Endothelial cell of umbilical vein (primary cell): Measurements from ENCODE around the gene FBXW9. TPM values are rescaled to one million over a fixed set of nuclear protein-coding genes. Genes with fewer than 3 reads are reported as not detected.
"Not testable (repeated sequence)": the region's sequence is repeated elsewhere in the genome, so short reads cannot be mapped to it uniquely, and the experiment has no call there.

Experiments used
- BruUV-seq: library from RNA; stranded (reverse); fragments of 400-500 nt; replicated peaks from 2 replicates; lab custom pipeline; 2021; lab: Mats Ljungman, UMichigan
- CTCF ChIA-PET: fragments of 300-600, 350-600 bp; sonication (Branson Sonifier 250); formaldehyde crosslinking; loops from one replicate; lab custom pipeline; 2021; ENCODE audit warnings: antibody characterized with exemption, inconsistent platforms; lab: Charles Lee
- POLR2A ChIA-PET: fragments of 300-600, 350-600 bp; sonication (Branson Sonifier 250); formaldehyde crosslinking; loops from one replicate; lab custom pipeline; 2021; ENCODE audit warnings: antibody characterized with exemption, inconsistent platforms; lab: Charles Lee
- DNase-seq: peaks from one replicate; pipeline ENCODE4 v3.0.0-alpha.2; 2011; ENCODE audit warnings: low read depth, low spot score
- FAIRE-seq: peaks from 2 replicates; lab custom pipeline; 2011; peaks lifted over from hg19 to GRCh38; lab: Jason Lieb, UNC
- H2AFZ ChIP-seq: 2 replicates; pipeline ENCODE4 v1.6.0; 2012; ENCODE audit warnings: low read depth, low read length, control low read depth, inconsistent platforms
- H3K27ac ChIP-seq: 2 replicates; pipeline ENCODE4 v1.5.1; 2011; ENCODE audit warnings: low read depth, mild to moderate bottlenecking, control low read depth, low read length, moderate library complexity; ENCODE audit not compliant: insufficient read depth
- H3K27me3 ChIP-seq, 2 experiments: 2 replicates each; pipeline versions ENCODE4 v1.6.0 to v1.6.1; 2011; ENCODE audit warnings: low read length in 2 of 2, mixed read lengths in 1 of 2; ENCODE audit not compliant: control insufficient read depth in 2 of 2, insufficient read depth in 2 of 2
- H3K36me3 ChIP-seq, 2 experiments: 2 replicates in 1 of 2; 3 replicates in 1 of 2; pipeline ENCODE4 v1.5.1; 2011; ENCODE audit warnings: low read length in 2 of 2, mild to moderate bottlenecking in 1 of 2, moderate library complexity in 1 of 2; ENCODE audit not compliant: control insufficient read depth in 2 of 2, insufficient read depth in 2 of 2; ENCODE audit errors: extremely low read depth in 1 of 2
- H3K4me1 ChIP-seq: 3 replicates; pipeline ENCODE4 v1.5.1; 2011; ENCODE audit warnings: mild to moderate bottlenecking, low read length; ENCODE audit not compliant: control insufficient read depth, insufficient read depth; ENCODE audit errors: extremely low read depth
- H3K4me2 ChIP-seq: 2 replicates; pipeline ENCODE4 v1.6.1; 2011; ENCODE audit warnings: low read length, control low read depth, mixed read lengths; ENCODE audit not compliant: insufficient read depth
- H3K4me3 ChIP-seq, 3 experiments: fragments of 200-600 bp in 1 of 3; sonication (generic), shearing (Covaris generic) in 1 of 3; replicated peaks in 1 of 3; 2 replicates each; pipeline ENCODE4 v1.5.1; 2011 to 2016; ENCODE audit warnings: control low read depth in 3 of 3, low read length in 3 of 3, mild to moderate bottlenecking in 2 of 3, inconsistent platforms in 1 of 3, low read depth in 1 of 3, moderate library complexity in 1 of 3; ENCODE audit not compliant: insufficient read depth in 1 of 3
- H3K79me2 ChIP-seq: 2 replicates; pipeline ENCODE4 v1.6.0; 2012; ENCODE audit warnings: low read length, inconsistent platforms; ENCODE audit not compliant: control insufficient read depth, insufficient read depth
- H3K9ac ChIP-seq: replicated peaks from 2 replicates; pipeline ENCODE3; 2011; ENCODE audit warnings: low read length, control low read depth; ENCODE audit not compliant: insufficient read depth; ENCODE audit errors: extremely low read depth
- H3K9me1 ChIP-seq: replicated peaks from 3 replicates; pipeline ENCODE4 v1.6.0; 2011; ENCODE audit warnings: mild to moderate bottlenecking, low read length; ENCODE audit not compliant: control insufficient read depth, insufficient read depth; ENCODE audit errors: extremely low read depth
- H3K9me3 ChIP-seq: replicated peaks from 2 replicates; pipeline ENCODE4 v1.5.1; 2012; ENCODE audit warnings: low read length, inconsistent platforms; ENCODE audit not compliant: control insufficient read depth, insufficient read depth
- H4K20me1 ChIP-seq: replicated peaks from 2 replicates; pipeline ENCODE3; 2011; ENCODE audit warnings: mild to moderate bottlenecking, low read length; ENCODE audit not compliant: control insufficient read depth, insufficient read depth; ENCODE audit errors: extremely low read depth
- dilution Hi-C: fragments of 300-500 bp; cut with MboI; formaldehyde crosslinking; loops from one replicate; pipeline ENCODE4 v1.15.0; 2019; ENCODE audit warnings: low sequenced_read_pairs; ENCODE audit not compliant: extremely low pct_ligation_motif_present
- intact Hi-C: fragments of 100-400 bp; cut with micrococcal nuclease; formaldehyde crosslinking; loops from one replicate; pipeline ENCODE4 v1.10.0; 2022
- polyA plus RNA-seq, 4 experiments: library from polyadenylated mRNA; depleted of rRNA in 3 of 4; stranded (reverse) in 3 of 4; unstranded in 1 of 4; fragments of >200 nt; gene quantifications; 2 replicates each; pipeline versions ENCODE4 v1.2.1 to v1.2.3, GENCODE V29; 2011 to 2012; ENCODE audit warnings: missing spikeins in 1 of 4
- total RNA-seq: library from RNA; stranded (reverse); gene quantifications from 2 replicates; pipeline ENCODE4 v1.2.3, GENCODE V29; 2021

Gene FBXW9
- total and polyA plus RNA-seq, 2 donors (not counting 3 experiments of a cell fraction or from before 2014, with no cell fraction given), result 12.4 to 19.3 TPM

DNA sequence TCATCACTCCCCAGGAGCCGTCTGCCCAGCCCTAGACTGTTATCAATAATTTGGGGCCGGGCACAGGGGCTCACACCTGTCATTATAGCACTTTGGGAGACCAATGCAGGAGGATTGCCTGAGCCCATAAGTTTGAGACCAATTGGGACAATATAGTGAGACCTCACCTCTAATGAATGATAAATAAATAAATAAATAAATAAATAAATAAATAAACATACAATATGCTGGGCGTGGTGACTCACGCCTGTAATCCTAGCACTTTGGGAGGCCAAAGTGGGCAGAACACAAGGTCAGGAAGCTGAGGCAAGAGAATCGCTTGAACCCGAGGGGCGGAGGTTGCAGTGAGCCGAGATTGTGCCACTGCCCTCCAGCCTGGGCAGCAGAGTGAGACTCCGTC lies 16.9 kb upstream of the FBXW9 start:
- peak; percentile 18 for FAIRE-seq
- H3K9me1 ChIP-seq, H3K4me2 ChIP-seq, H3K27ac ChIP-seq, intact Hi-C loops, BruUV-seq, POLR2A ChIA-PET, H3K9ac ChIP-seq, dilution Hi-C loops, DNase-seq, H3K27me3 ChIP-seq, H3K9me3 ChIP-seq, H4K20me1 ChIP-seq, H3K4me3 ChIP-seq, H2AFZ ChIP-seq, H3K4me1 ChIP-seq: not testable (repeated sequence)
- Histone ChIP-seq H3K79me2 (peaks cover 30% of the 10 kb centered on the region), H3K36me3 (peaks cover 29 to 43% of the 10 kb centered on the region in 2 experiments)
- CTCF ChIA-PET, result interaction anchor here (1.3 to 1.7 kb wide), 2 partner anchors 44 to 135 kb away, joined by 4 to 13 read pairs; no protein-coding TSS in a partner anchor

DNA sequence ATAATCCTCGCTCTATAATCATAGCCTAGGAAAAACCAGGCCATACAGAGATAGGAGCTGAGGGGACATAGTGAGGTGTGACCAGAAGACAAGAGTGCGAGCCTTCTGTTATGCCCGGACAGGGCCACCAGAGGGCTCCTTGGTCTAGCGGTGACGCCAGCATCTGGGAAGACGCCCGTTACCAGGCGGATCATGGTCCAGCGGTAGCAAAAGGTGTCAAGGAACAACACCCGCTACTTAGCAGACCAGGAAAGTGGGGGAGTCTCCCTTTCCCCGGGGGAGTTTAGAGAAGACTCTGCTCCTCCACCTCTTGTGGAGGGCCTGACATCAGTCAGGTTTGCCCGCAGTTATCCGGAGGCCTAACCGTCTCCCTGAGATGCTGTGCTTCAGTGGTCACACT lies 15.6 kb upstream of the FBXW9 start:
- peak; percentile 72 for FAIRE-seq
- DNase-seq, H3K9ac ChIP-seq, H3K4me3 ChIP-seq, H3K9me3 ChIP-seq, POLR2A ChIA-PET, H3K27ac ChIP-seq, H4K20me1 ChIP-seq, BruUV-seq, H3K27me3 ChIP-seq, dilution Hi-C loops, CTCF ChIA-PET, H3K9me1 ChIP-seq, intact Hi-C loops, H2AFZ ChIP-seq, H3K4me1 ChIP-seq, H3K4me2 ChIP-seq: not testable (repeated sequence)
- peaks cover 27 to 40% of the 10 kb centered on the region in 2 experiments for H3K36me3 ChIP-seq
- peaks cover 20% of the 10 kb centered on the region for H3K79me2 ChIP-seq
